NCI-H748 treated with DMSO at 0.1 percent for 48 hours (cell line): ENCODE results near the gene SH2D4B.
"Not testable (repeated sequence)": the region's sequence is repeated elsewhere in the genome, so short reads cannot be mapped to it uniquely, and the experiment has no call there.

Source experiments
- DNase-seq: peaks from one replicate; lab custom pipeline; 2025; lab: John Stamatoyannopoulos, UW

SH2D4B gene

GRCh38 chr10:80524190-80524909 is 13.4 kb upstream of the SH2D4B start:
- DNase-seq = no peak

DNA sequence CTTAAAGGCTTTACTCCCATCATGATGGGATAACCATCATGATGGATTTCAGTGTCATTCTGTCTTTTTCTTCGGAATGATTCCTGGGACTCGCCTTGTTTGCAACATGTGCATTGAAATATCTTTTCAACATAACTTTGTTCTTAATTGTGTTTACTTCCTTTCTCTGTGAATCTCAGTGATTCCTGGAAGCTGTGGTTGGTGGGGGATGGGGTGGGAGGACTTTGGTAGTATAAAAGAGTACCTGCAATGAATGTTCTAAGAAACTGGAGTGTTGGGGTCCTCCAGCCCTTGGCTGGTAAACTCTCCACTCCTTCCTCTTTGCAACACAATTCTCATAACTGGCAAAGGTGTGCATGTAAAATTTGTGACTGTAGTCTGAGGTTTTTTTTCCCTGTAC is 11.5 kb upstream of the SH2D4B start:
- DNase-seq = no peak

DNA sequence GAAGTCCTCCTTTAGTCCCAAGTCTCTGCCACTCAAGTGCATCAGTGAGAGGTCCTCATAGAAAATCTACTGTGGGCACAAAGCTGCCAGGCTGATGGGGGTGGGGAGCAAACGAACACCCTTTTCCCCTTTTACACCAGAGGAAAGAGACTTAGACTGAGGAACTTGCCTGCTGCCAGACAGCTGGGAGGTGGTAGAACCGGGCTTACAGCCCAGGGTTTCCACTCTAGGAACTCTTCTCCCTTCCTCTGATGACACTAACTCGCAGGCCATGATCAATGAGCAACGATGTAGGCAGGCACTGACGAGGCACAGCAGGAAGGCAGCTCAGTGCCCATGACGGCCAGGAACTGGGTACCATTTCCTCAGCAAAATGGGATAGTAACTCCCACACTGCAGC is 11.0 kb upstream of the SH2D4B start:
- no peak for DNase-seq

GRCh38 chr10:80528185-80528700 is 9.5 kb upstream of the SH2D4B start:
- no peak for DNase-seq

GRCh38 chr10:80528901-80529300 is 8.8 kb upstream of the SH2D4B start:
- DNase-seq = no peak

GRCh38 chr10:80529604-80530003 is 8.1 kb upstream of the SH2D4B start:
- DNase-seq = no peak

- DNase-seq = no peak
These were observed 7.5 kb upstream of the SH2D4B start for GRCh38 chr10:80530251-80530650.

- DNase-seq = no peak
These were observed 6.9 kb upstream of the SH2D4B start for GRCh38 chr10:80530816-80531215.

DNA sequence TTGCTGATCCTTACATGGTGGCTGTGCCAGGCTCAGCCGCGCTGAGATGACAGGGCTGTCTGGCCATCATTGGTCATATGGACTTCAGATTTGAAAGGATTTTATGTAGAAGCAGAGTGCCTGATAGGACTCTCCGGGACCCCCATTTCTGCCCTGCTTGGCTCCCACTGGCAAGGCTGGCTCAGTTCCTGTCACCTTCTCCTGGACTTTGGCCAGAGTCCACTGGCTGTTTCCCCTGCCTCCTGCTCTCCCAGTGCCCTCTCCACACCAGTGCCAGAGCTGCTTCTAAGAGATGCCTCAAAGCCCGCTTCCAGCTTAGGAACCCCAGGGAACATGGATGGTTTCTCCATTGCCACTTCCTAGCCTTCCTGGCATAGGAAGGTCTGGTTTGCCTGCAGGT is 5.1 kb upstream of the SH2D4B start:
- DNase-seq = no peak

- not testable (repeated sequence) for DNase-seq
These were observed 3.6 kb upstream of the SH2D4B start for GRCh38 chr10:80534059-80534458.

- not testable (repeated sequence) for DNase-seq
These were observed 3.1 kb upstream of the SH2D4B start for GRCh38 chr10:80534646-80535045.

DNA sequence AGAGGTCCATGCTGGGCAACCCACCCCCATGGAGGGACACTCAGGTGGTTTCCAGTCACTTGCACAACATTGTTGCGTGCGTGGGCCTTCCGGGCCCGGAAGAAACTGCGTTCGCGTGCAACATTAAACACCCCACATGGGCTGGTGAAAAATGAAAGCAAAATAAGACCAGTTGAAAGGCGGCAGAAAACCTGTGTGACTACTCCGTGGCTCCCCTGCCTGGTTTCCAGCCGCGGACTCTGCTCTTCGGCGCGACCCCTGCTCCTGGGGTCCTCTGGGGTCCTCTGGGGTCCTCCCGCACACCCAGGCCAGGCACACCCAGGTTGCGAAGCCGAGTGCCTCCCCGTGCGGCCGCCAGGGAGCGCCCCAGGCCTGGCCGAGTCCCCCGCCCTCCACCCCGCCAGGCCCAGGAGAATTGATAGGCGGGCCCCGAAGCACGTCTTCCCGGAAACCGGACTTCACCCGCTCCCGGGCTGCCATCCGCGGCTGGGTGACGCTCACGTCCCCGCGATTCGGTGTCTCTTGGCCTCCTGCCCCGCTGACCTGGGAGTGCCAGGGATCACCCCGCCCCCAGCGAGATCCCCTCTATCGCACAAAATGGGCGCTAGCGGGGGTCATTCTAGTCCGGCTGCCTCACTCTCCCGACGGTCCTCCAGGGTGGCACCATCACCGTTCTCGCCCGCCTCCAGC is 1.9 kb upstream of the SH2D4B start:
- no peak for DNase-seq

- no peak for DNase-seq
These were observed 1.3 kb upstream of the SH2D4B start for GRCh38 chr10:80536361-80536835.

DNA sequence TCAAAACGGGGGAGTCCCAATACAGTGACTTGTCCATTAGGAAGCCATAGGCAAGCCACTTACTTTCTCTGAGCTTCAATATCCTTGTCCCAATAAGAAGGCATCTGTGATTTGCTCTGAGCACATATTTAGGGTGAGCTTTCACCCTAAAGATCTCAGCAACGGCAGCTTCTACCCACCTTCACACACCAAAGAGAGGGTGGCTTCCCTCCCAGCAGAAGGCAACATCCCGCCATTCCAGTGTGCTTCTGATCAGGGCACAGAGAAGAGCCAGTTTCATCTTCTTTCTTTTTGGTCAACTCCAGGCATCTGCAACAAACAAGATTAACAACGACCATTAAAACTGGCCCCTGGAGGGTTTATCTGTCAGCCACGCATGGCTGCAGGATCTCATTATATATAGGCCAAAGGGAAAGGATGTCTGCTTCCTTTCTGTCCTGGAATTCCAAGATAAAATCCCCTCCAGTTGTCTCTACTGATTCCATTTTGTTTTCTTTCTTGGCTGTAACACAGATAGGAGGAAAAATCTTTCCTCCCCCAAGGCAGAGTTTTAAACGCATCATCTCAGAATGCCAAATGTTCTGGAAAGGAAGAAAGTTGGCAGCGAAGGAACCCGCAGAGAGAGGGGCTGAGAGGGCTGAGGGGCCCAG is 491 bp upstream of the SH2D4B start:
- DNase-seq = no peak

DNA sequence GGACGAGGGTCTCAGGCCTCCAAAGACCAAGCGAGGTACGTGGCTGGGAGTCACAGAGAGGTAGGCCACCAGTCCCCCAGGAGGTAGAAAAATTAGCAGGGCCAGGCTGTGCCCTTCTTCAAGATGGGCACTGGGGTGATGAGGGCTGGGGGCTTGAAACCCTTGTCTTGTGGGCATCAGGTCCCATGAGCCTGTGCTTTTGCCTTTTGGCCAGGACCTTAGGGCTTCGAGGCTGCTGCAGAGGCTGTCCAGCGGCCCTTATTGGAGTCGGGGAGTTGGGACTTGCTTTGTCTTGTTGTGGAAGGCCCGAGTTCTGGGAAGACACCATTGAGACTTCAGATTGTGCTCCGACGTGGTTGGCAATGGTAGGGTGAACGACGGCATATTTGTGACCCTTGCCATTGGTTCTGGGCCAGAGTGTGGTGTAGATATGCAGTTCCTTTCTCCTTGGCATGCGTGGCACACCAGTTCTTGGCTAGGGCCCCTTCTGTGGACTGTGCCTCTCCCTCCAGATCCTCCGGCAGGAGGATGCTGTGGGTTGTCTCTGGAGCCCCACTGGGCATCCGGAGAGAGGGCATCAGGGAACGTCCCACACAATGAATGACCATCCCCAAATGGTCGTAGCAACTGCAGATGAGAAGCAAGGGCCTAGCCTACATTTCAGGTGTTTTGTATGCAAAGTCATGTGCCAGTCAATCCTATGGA is 931 bp downstream of the SH2D4B start:
- no peak for DNase-seq

DNA sequence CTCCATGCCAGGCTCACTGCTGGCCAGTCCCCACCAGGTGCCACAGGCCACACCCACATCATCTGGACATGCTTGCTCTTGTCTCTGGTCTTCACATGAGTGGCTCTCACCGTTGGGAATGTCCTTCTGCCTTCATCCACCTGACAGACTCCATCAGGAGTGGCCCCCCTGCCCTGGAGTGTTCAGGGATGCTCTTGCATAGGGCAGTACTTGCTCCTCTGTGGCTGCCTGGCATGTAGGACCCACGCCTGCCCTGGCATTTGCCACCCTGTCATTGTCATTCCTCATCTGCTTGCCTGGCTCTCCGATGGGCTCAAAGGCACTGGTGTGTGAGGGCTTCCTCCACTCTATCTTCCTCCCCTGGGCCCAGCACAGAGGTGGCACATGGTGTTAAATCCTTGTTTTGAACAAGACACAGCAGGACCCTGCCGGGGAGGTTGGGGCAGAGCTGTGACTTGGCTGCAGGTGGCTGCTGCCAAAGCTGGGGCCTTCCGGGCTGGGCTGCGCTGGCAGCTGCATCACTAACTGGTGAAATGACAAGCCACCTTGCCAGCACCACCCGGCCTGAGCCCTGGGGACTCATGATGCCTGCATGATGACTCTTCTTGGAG is 1.8 kb downstream of the SH2D4B start:
- no peak for DNase-seq

DNA sequence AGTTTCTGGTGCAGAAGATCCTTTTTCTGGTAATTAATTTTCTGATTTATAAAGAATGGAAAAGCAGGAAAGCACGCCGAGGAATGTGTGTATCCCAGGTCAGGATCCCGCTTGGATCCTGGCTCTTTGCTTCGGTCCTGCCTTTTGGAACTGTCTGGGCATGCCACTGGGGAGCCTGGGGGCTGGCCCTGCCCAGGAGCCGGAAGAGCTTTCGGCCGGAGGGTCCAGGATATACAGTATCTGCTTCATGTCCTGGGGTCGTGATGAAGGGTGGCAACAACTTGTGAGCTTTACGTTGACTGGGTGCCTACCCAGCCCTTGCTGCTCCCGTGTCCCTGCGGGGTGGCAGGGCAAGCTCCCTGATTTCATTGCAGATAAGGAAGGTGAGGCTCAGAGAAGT is 2.4 kb downstream of the SH2D4B start:
- no peak for DNase-seq

GRCh38 chr10:80540618-80540980 is 2.9 kb downstream of the SH2D4B start:
- no peak for DNase-seq

GRCh38 chr10:80540981-80541750 is 3.5 kb downstream of the SH2D4B start:
- no peak for DNase-seq

- DNase-seq = no peak
These were observed 4.4 kb downstream of the SH2D4B start for GRCh38 chr10:80542053-80542452.

DNA sequence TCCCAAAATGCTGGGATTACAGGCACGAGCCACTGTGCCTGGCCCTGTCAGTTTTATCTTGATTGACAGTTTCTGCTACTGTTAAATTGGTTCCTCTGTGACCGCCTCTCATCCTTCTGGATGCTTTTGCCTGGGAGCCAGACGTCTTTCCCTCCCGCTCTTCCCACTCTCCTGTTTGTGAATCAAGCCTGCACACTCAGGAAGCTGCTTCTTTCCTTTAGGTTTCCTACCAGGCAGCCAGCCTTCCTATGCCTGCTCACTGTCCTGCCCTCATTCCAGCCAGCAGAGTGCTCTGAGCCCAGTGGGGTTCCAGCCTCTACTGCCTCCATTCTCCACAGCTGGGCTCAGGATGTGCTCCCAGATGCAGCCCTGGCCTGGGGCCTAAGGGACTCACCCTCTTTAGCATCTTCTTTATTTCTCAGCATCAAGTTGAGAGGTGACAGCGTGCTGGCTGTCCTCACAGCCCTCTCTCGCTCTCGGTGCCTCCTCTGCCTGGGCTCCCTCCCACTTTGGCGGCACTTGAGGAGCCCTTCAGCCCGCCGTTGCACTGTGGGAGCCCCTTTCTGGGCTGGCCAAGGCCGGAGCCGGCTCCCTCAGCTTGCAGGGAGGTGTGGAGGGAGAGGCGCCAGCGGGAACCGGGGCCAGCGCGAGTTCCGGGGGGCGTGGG is 5.1 kb downstream of the SH2D4B start:
- DNase-seq = no peak
